Hematopoietic multipotent progenitor cell treated with erythropoietin and hydrocortisone succinate and interleukin-3 and kit ligand, for 4 days (in vitro differentiated cells): Measurements from ENCODE around the gene TSHZ3.

Source experiments
- DNase-seq: peaks from one replicate; pipeline ENCODE4 v3.0.0-alpha.2; 2015

The TSHZ3 gene

GRCh38 chr19:31260171-31260933 lies 88.9 kb downstream of the TSHZ3 start:
- no peak for DNase-seq

- no peak for DNase-seq
These were observed 90.8 kb downstream of the TSHZ3 start for GRCh38 chr19:31258211-31259052.

- no peak for DNase-seq
These were observed 91.7 kb downstream of the TSHZ3 start for GRCh38 chr19:31257426-31258130.

- DNase-seq: no peak
These were observed 92.2 kb downstream of the TSHZ3 start for GRCh38 chr19:31257025-31257424.

- DNase-seq: no peak
These were observed 92.7 kb downstream of the TSHZ3 start for GRCh38 chr19:31256593-31256960.

- DNase-seq: no peak
These were observed 93.2 kb downstream of the TSHZ3 start for GRCh38 chr19:31255831-31256592.

GRCh38 chr19:31255174-31255799 lies 93.9 kb downstream of the TSHZ3 start:
- DNase-seq: no peak

GRCh38 chr19:31254611-31255010 lies 94.6 kb downstream of the TSHZ3 start:
- DNase-seq: no peak

- no peak for DNase-seq
These were observed 95.1 kb downstream of the TSHZ3 start for GRCh38 chr19:31254180-31254551.

GRCh38 chr19:31253526-31254179 lies 95.6 kb downstream of the TSHZ3 start:
- DNase-seq: no peak

GRCh38 chr19:31252441-31252840 lies 96.8 kb downstream of the TSHZ3 start:
- DNase-seq: no peak

GRCh38 chr19:31249217-31249616 lies 100.0 kb downstream of the TSHZ3 start:
- DNase-seq: no peak

GRCh38 chr19:31235806-31236205 lies 113.4 kb downstream of the TSHZ3 start:
- DNase-seq: no peak

- DNase-seq: no peak
These were observed 115.9 kb downstream of the TSHZ3 start for GRCh38 chr19:31233295-31233800.

GRCh38 chr19:31232871-31233270 lies 116.4 kb downstream of the TSHZ3 start:
- no peak for DNase-seq

GRCh38 chr19:31232180-31232579 lies 117.1 kb downstream of the TSHZ3 start:
- no peak for DNase-seq

- no peak for DNase-seq
These were observed 118.0 kb downstream of the TSHZ3 start for GRCh38 chr19:31231237-31231636.

- DNase-seq: no peak
These were observed 122.9 kb downstream of the TSHZ3 start for GRCh38 chr19:31226151-31226935.
